Esophagus (tissue), 2 donors: ENCODE results near the gene HRH1. TPM values are rescaled to one million over a fixed set of nuclear protein-coding genes. Genes with fewer than 3 reads are reported as not detected.

Experiments used
- H3K27ac ChIP-seq, 2 donors: one replicate each; pipeline ENCODE4 v1.5.1; 2013; ENCODE audit warnings: low read depth in 2 of 2, mild to moderate bottlenecking in 2 of 2, inconsistent platforms in 1 of 2, low read length in 1 of 2, moderate library complexity in 1 of 2
- H3K27me3 ChIP-seq, 2 donors: one replicate each; pipeline ENCODE4 v1.6.1; 2013; ENCODE audit warnings: low read length in 2 of 2, control low read depth in 1 of 2, mild to moderate bottlenecking in 1 of 2; ENCODE audit not compliant: insufficient read depth in 2 of 2, control insufficient read depth in 1 of 2
- H3K36me3 ChIP-seq, 2 donors: one replicate each; pipeline ENCODE4 v1.6.1; 2013; ENCODE audit warnings: low read length in 1 of 2; ENCODE audit not compliant: control insufficient read depth in 2 of 2, insufficient read depth in 2 of 2
- H3K4me1 ChIP-seq, 2 donors: one replicate each; pipeline ENCODE4 v1.6.1; 2013; ENCODE audit warnings: low read length in 1 of 2; ENCODE audit not compliant: control insufficient read depth in 2 of 2, insufficient read depth in 2 of 2
- H3K4me3 ChIP-seq, 2 donors: one replicate each; pipeline ENCODE4 v1.5.1; 2013; ENCODE audit warnings: low read length in 2 of 2, mild to moderate bottlenecking in 2 of 2, low read depth in 1 of 2, moderate library complexity in 1 of 2
- H3K9me3 ChIP-seq, 2 donors: one replicate each; pipeline ENCODE4 v1.6.1; 2013; ENCODE audit warnings: mild to moderate bottlenecking in 2 of 2, low read depth in 1 of 2, low read length in 1 of 2, moderate library complexity in 1 of 2; ENCODE audit not compliant: control insufficient read depth in 2 of 2, insufficient read depth in 1 of 2
- WGBS, 2 donors: extraction: QIAGEN DNeasy Blood & Tissue Kit; methylation state at CpG; one replicate each; pipeline ENCODE4 v1.1.7; 2013; 5-methylcytosine and 5-hydroxymethylcytosine counted together
- polyA plus RNA-seq, 2 donors: library from polyadenylated mRNA; stranded (reverse); fragments of 200-250 nt; gene quantifications; one replicate each; pipeline ENCODE4 v1.2.3, GENCODE V29; 2013
- donor health status: healthy with polysubstance abuse.
- donor health status: Bipolar disorder and iron deficiency.

HRH1 gene
- polyA plus RNA-seq, 2 donors, result 1.2 to 2.2 TPM

DNA sequence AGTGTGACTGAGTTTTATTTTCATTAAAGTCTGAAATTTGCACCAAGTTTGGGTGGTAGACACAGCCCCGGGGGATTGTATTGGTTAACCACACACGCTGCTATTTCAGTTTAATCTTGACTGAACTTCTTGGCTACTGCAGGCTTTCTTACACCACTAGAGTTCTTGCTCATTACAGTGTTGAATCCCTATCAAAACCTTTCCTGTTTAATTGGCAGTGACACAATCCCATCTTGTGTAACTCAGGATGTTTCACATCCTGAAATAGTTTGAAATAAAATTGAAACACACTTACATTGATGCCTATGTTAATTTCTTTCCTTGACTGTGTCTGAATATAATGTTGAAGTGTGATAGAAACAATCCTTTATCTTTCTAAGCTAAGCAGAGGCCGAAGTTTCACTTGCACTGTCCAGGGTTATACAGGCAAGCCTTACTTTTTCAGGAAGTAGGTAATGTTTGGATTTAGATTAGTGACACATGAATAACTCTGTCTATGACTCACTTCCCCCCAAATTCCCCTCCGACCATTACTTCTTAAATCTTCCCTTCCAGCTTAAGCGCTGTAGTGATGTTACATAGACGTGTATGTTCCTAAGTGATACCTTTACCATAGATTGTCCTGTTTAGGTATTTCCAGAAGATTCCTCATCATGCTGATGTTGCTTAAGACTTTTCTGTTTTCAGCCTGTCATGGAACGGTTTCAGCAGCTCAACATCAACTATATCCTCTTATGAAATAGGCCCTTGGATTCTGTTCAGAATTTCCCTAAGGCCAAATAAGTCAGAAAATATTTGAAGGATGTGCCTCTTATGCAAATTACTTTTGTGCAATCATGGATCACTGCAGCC lies 134.7 kb downstream of the HRH1 start:
- Histone ChIP-seq H3K27ac (peak overlapping the region; percentile 79 to 83), H3K9me3 (no peaks in the 10 kb centered on the region), H3K4me1 (peaks cover 3% of the 10 kb centered on the region in 2 donors), H3K36me3 (no peaks in the 10 kb centered on the region), H3K4me3 (no peak overlapping the region), H3K27me3 (no peaks in the 10 kb centered on the region)
- WGBS, 2 donors, result 17 to 29% methylated on average over 7 of the region's 7 CpGs

GRCh38 chr3:11289864-11290263 lies 135.6 kb downstream of the HRH1 start:
- Histone ChIP-seq H3K36me3 (no peaks in the 10 kb centered on the region), H3K27me3 (no peaks in the 10 kb centered on the region), H3K4me1 (peaks cover 3% of the 10 kb centered on the region in 2 donors), H3K27ac (no peak overlapping the region), H3K9me3 (no peaks in the 10 kb centered on the region), H3K4me3 (no peak overlapping the region)
- WGBS, 2 donors, result 73% methylated on average over 3 of the region's 3 CpGs

GRCh38 chr3:11290743-11291680 lies 136.7 kb downstream of the HRH1 start:
- H3K4me3 ChIP-seq, result no peak overlapping the region
- H3K36me3 ChIP-seq, result no peaks in the 10 kb centered on the region
- no peaks in the 10 kb centered on the region for H3K9me3 ChIP-seq
- peaks cover 3% of the 10 kb centered on the region in 2 donors for H3K4me1 ChIP-seq
- H3K27me3 ChIP-seq, result no peaks in the 10 kb centered on the region
- WGBS, 2 donors, result 84 to 87% methylated on average over 11 of the region's 11 CpGs
- H3K27ac ChIP-seq, result no peak overlapping the region

DNA sequence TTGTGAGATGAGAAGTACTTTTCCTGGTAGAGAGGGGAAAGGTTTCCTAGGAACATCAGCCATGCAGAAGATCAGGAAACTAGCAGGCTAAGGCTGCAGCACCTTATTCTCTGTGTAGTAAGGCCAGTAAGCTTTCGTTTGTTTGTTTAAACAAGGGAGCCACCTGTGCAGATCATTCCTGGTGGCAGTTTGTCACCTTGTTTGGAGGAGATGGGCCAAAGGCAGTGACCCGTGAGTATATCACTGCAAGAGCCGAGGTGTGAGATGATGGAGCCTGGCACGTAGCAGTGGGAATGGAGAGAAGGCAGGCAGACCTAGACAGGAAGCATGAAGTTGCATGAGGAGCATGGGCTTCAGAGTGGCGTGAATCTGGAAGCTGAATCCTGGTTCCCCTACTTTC lies 137.5 kb downstream of the HRH1 start:
- no peaks in the 10 kb centered on the region for H3K36me3 ChIP-seq
- H3K27ac ChIP-seq, result peak overlapping the region in 1 of 2 donors; percentile 15
- H3K4me3 ChIP-seq, result no peak overlapping the region
- H3K4me1 ChIP-seq, result peaks cover 3% of the 10 kb centered on the region in 2 donors
- no peaks in the 10 kb centered on the region for H3K27me3 ChIP-seq
- 85 to 87% methylated on average over 5 of the region's 5 CpGs for WGBS, 2 donors
- no peaks in the 10 kb centered on the region for H3K9me3 ChIP-seq

DNA sequence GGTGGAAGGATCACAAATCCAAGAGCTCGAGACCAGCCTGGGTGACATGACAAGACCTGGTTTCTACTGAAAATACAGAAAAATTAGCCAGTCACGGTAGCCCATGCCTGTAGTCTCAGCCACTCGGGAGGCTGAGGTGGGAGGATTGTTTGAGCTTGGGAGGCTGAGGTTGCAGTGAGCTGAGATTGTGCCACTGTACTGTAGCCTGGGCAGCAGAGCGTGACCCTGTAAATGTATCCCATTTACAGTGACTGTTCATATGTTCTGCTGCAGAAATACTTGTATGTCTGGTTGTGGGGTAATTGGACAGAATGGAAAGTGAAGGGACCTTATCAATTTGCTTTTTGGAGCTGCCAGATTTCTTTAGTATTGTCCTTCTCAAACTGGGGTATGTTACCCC lies 142.8 kb downstream of the HRH1 start:
- H3K27me3 ChIP-seq, result no peaks in the 10 kb centered on the region
- WGBS, 2 donors, result 96 to 97% methylated on average over 4 of the region's 4 CpGs
- H3K4me1 ChIP-seq, result no peaks in the 10 kb centered on the region
- H3K9me3 ChIP-seq, result no peaks in the 10 kb centered on the region
- peaks cover 6% of the 10 kb centered on the region in 2 donors for H3K36me3 ChIP-seq
- no peak overlapping the region for H3K4me3 ChIP-seq
- H3K27ac ChIP-seq, result no peak overlapping the region

- Histone ChIP-seq H3K9me3 (no peaks in the 10 kb centered on the region), H3K4me1 (no peaks in the 10 kb centered on the region), H3K27ac (no peak overlapping the region), H3K36me3 (peaks cover 6 to 9% of the 10 kb centered on the region in 2 donors), H3K4me3 (no peak overlapping the region), H3K27me3 (no peaks in the 10 kb centered on the region)
- WGBS, 2 donors, result 92% methylated on average over 3 of the region's 3 CpGs
Measured at GRCh38 chr3:11300970-11301369, 146.7 kb downstream of the HRH1 start.

GRCh38 chr3:11302444-11302843 lies 148.2 kb downstream of the HRH1 start:
- Histone ChIP-seq H3K4me3 (no peak overlapping the region), H3K36me3 (peaks cover 4 to 22% of the 10 kb centered on the region in 2 donors), H3K27ac (no peak overlapping the region), H3K9me3 (no peaks in the 10 kb centered on the region), H3K27me3 (no peaks in the 10 kb centered on the region), H3K4me1 (no peaks in the 10 kb centered on the region)

GRCh38 chr3:11304175-11304574 lies 149.9 kb downstream of the HRH1 start:
- no peak overlapping the region for H3K4me3 ChIP-seq
- H3K9me3 ChIP-seq, result no peaks in the 10 kb centered on the region
- 92 to 95% methylated on average over 6 of the region's 6 CpGs for WGBS, 2 donors
- H3K4me1 ChIP-seq, result no peaks in the 10 kb centered on the region
- no peak overlapping the region for H3K27ac ChIP-seq
- peaks cover 13 to 27% of the 10 kb centered on the region in 2 donors for H3K36me3 ChIP-seq
- H3K27me3 ChIP-seq, result no peaks in the 10 kb centered on the region

GRCh38 chr3:11305509-11305908 lies 151.2 kb downstream of the HRH1 start:
- Histone ChIP-seq H3K9me3 (no peaks in the 10 kb centered on the region), H3K4me3 (no peak overlapping the region), H3K27me3 (no peaks in the 10 kb centered on the region), H3K36me3 (peaks cover 14 to 25% of the 10 kb centered on the region in 2 donors), H3K4me1 (no peaks in the 10 kb centered on the region), H3K27ac (no peak overlapping the region)
- WGBS, 2 donors, result 68 to 82% methylated on average over 1 of the region's 1 CpG
